Measurements from ENCODE around the gene CDC42.

Gene CDC42

DNA sequence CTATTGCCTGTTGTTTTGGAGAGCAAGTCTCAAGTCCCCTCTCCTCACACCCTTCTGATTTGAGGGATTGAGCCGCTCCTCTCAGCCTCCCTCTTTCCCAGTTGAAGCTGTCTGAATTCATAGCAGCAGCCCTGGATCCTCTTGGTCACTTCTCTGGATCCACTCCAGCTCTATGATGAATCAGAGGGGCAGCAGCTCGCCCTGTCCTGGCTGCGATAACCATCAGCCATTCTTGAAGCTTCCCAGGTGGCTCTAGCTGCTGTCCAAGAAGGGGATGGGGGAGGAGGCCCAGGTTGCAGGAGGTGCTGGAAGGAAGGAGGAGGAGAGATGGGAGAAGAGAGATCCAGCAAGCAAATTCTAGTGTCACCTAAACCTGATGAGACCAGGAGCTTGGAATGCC, 59.1 kb downstream of the CDC42 start:
- peak; percentile 27 for DNase-seq

GRCh38 chr1:22112554-22112953, 60.0 kb downstream of the CDC42 start:
- DNase-seq = peak; percentile 38

GRCh38 chr1:22114083-22115012, 61.8 kb downstream of the CDC42 start:
- peak; percentile 78 for DNase-seq

- DNase-seq = peak; percentile 42
These were observed 62.8 kb downstream of the CDC42 start for GRCh38 chr1:22115286-22115685.

DNA sequence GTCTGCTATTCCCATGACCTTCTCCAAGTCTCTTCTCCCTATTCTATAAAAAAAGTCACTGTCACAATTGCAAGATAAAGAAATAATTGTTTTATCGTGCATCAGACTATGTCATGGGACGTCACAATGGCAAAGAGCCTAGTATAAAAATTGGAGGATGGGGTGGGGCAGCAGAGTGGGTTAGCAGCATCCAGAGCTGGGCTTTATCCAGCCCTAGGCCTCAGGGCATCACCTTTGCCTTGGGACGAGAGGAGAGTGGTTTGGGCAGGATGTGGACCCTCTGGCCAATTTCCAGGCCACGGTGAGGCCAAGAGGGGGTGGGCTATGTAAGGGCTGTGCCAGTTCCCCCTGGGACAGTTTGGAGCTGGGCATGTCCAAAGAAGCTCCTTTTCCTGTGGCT, 64.7 kb downstream of the CDC42 start:
- DNase-seq = peak; percentile 37

DNA sequence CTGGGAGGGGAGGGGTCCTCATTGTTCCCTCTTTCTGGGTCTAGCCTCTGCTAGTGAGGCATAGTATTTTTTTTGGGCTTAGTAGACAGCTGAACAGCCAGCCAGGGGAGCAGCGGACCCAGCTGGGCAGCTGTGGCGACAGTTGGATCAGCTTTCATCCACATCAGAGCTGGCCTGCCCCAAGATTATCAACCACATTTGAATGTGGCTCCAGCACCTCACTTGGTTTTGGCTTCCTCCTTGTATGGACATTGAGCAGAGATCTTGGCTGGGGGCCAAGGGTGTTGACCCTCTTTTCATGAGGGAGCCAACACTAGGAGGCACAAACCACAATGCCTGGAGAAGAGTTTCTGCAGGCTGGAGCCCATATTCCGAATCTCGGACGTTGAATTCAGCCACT, 65.3 kb downstream of the CDC42 start:
- DNase-seq = peak; percentile 41

DNA sequence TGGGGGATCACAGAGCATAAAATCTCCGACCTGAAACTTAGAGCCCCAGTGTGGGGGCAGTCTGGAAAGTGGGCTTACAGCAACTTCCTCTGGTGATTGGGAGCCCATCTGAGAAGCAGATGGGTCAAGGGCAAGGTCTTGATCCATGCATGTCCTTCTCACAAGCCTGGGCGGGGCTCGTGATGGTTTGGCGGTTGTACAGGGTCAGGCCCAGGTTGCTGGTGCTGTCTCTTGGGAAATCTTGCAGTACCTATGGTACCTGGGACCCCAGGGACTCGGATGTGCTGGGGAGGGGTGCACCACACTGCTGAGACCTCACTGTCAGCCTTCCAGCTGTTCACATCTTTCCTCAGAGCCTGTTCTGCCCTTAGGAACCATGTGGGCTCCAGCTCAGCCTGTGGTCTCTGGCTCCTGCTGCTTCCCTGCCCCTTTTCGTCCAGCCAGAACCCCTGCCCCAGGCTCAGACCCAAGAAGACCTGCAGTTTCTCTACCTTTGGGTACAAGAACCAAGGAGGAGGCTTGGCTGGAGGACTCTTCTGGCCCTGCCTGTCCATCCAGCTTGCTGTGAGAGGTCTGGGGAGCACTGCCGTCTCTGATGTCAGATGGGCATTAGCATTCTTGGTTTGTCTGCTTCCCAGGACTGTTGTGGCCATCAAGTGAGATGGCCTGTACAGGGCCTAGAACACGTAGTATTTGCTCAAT, 65.9 kb downstream of the CDC42 start:
- DNase-seq = peak; percentile 33

DNA sequence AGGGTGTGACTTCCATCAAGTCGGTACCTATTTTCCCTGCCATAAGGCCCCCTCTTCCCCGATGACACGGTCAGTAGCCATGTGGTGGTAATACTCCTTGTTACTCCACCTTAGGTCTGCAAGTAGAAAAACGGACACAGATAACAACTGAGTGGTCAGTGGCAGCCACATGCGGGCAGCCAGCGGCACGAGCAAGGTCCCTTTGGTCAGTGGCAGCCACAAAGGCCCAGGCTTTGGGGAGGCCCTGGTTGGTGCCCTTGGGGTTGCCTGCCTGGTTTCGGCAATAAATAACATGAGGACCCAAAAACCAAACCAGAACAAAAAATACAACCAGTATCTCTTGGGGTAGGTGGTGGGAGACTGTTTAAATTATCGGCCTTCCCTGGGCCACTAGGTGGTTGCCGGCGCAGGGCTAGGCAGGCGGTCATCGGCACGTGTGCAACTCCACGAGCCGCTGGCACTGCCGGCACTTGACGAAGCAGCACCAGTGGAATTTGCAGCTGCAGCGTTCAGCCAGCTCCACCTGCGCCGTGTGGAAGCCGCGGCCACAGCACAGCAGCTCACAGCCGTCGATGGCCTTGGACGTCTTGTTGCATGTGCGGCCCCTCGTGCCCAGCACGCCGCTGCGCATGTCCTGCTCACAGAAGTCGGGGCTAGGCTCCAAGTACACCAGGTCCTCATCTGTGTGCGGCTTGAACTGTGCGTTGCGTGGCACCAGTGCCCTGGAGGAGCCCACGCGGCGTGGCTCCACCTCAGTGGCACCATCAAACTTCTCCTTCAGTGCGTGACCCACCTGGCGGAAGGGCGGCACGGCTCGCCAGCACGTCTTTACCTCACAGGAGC, 67.3 kb downstream of the CDC42 start:
- peak; percentile 26 for DNase-seq

- no peak for DNase-seq
These were observed 67.9 kb downstream of the CDC42 start for GRCh38 chr1:22120469-22120790.

GRCh38 chr1:22121421-22121911, 69.0 kb downstream of the CDC42 start:
- DNase-seq = peak; percentile 49

GRCh38 chr1:22122273-22123070, 70.0 kb downstream of the CDC42 start:
- no peak for DNase-seq

GRCh38 chr1:22123071-22123390, 70.5 kb downstream of the CDC42 start:
- DNase-seq = no peak

DNA sequence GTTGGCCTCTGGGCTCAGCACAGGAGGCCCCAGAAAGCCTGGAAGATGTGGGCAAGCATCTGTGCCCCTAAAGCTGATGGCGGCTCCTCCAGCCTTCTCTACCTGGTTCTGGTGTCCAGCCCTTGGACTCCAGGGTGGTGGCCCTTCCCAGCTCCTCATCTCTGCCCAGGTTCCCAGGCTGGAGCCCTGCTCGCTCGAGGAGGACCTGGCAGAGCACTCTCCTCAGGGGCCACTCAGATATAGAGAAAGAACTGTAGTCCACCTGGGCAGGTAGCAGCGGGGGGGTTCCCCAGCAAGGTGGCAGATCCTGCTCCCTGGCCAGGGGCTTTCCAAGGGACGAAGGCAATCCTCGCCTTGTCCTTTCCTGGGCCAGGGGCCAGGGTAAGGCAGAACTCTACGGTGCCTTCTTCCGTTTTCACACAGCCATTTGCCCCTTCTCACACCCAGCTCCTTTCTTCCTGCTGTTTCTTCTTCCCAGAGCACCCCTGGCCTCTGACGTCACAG, 71.4 kb downstream of the CDC42 start:
- no peak for DNase-seq

- no peak for DNase-seq
These were observed 72.2 kb downstream of the CDC42 start for GRCh38 chr1:22124592-22125229.

DNA sequence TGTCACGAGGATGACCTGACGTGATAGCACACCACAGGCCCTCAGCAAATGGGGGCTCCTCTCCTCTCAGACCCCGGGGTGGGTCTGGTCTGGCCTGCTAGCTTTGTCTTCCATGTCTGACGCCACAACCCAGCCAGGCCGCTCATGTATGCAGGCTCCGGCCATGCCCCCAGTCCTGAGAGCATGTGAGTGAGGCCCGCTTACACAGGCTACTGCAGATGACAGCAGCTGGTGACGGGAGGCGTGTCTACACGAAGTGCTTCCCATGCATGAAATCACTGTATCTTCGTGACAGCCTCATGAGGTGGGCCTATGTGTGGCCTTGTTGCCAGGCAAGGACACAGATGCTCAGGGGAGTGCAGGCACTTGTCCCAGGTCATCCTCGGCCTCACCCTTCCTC, 74.0 kb downstream of the CDC42 start:
- no peak for DNase-seq

DNA sequence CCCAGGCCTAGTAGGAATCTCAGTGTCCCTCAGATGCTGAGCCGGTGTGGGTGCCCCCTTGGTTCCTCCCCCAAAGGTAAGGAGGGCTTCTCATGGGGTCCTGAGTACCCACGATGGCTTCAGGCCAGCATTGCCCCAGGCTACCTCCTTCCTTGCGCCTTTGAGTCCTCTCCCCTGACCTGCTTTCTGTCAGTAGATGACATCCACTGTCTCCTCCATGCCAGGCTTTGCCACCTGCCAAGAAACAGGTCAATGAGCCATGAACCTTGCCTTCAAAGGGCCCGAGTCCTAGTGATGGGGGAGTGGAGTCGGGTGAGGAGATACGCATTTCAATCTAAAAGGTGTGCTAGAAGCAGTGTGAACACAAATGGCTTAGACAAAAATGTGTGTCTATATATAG, 74.7 kb downstream of the CDC42 start:
- DNase-seq = no peak

GRCh38 chr1:22127731-22128130, 75.2 kb downstream of the CDC42 start:
- DNase-seq = no peak

DNA sequence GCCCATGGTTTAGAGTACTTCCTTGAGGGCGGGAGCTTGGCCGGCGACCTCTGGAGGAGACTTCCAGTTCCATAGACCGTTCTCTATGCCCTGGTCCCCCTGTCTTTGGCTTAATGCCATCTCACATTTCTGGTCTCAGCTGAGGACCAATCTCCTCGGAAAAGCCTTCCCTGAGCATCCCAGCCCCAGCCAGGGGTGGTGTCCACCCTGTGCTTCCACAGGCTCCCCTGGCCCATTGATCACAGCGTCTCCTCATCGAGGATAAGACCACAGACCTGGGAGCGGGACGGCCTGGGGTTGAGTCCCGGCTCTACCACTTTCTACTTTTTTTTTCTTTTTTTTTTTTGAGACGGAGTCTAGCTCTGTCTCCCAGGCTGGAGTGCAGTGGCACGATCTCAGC, 75.9 kb downstream of the CDC42 start:
- DNase-seq = no peak

- no peak for DNase-seq
These were observed 77.1 kb downstream of the CDC42 start for GRCh38 chr1:22129501-22130117.

GRCh38 chr1:22131062-22131461, 78.6 kb downstream of the CDC42 start:
- no peak for DNase-seq

GRCh38 chr1:22131875-22132486, 79.5 kb downstream of the CDC42 start:
- DNase-seq = no peak

All from right forelimb (tissue), 1 donor.